K562 (cell line): ENCODE measurements around the gene GIPR. TPM values are rescaled to one million over a fixed set of nuclear protein-coding genes. Genes with fewer than 3 reads are reported as not detected.

Experiments used
- BCOR ChIP-seq: fragments of 450-650 bp; IDR thresholded peaks from 2 replicates; pipeline ENCODE4 v1.6.1; 2016
- BRF1 ChIP-seq: IDR thresholded peaks from 3 replicates; pipeline ENCODE4 v1.6.1; 2011; ENCODE audit warnings: borderline replicate concordance, mild to moderate bottlenecking; ENCODE audit not compliant: insufficient read length; ENCODE audit errors: extremely low read depth
- E4F1 ChIP-seq: fragments of 250-450 bp; sonication (Bioruptor Pico); IDR thresholded peaks from 2 replicates; pipeline ENCODE4 v1.5.0; 2021; ENCODE audit warnings: mild to moderate bottlenecking, borderline replicate concordance
- KDM1A ChIP-seq, 2 experiments: fragments of 450-650 bp; IDR thresholded peaks; 2 replicates each; pipeline ENCODE4 v1.6.1; 2016; ENCODE audit warnings: mild to moderate bottlenecking in 2 of 2
- KDM4B ChIP-seq, 2 experiments: fragments of 450-650 bp in 1 of 2; sonication (generic) in 1 of 2; IDR thresholded peaks; 2 replicates each; pipeline ENCODE4 v1.6.1; 2016 to 2017; ENCODE audit warnings: borderline replicate concordance in 2 of 2, antibody characterized with exemption in 1 of 2, low read depth in 1 of 2, mild to moderate bottlenecking in 1 of 2
- MAFK ChIP-seq: IDR thresholded peaks from 2 replicates; pipeline ENCODE4 v1.6.1; 2011; ENCODE audit warnings: low read length, improper control_type of control experiment
- PBX2 ChIP-seq, 2 experiments: IDR thresholded peaks in 1 of 2; conservative IDR thresholded peaks in 1 of 2; 2 replicates each; pipeline ENCODE4 v1.6.1; 2016; ENCODE audit warnings: low read depth in 2 of 2, mild to moderate bottlenecking in 1 of 2, missing compliant biosample characterization in 1 of 2, missing genetic modification characterization in 1 of 2, moderate library complexity in 1 of 2
- POLR2A ChIP-seq: fragments of 450-650 bp; conservative IDR thresholded peaks from 2 replicates; pipeline ENCODE4 v1.6.1; 2016
- POLR2G ChIP-seq: fragments of 200-400 bp; formaldehyde crosslinking; IDR thresholded peaks from 2 replicates; pipeline ENCODE4 v1.6.1; 2017; ENCODE audit warnings: low read depth, mild to moderate bottlenecking, antibody characterized with exemption, low read length, moderate library complexity
- PPARD ChIP-seq: fragments of 250-450 bp; sonication (Bioruptor Pico); IDR thresholded peaks from 2 replicates; pipeline ENCODE4 v1.8.0; 2022; ENCODE audit warnings: inconsistent platforms, mild to moderate bottlenecking, moderate library complexity
- PYGO2 ChIP-seq: fragments of 450-650 bp; IDR thresholded peaks from 2 replicates; pipeline ENCODE4 v1.6.1; 2016; ENCODE audit warnings: mild to moderate bottlenecking, missing genetic modification characterization, moderate library complexity, missing compliant biosample characterization
- RBM25 ChIP-seq: fragments of 200-400 bp; formaldehyde crosslinking; IDR thresholded peaks from 2 replicates; pipeline ENCODE4 v1.6.1; 2018; ENCODE audit warnings: low read length, low read depth, moderate library complexity; ENCODE audit not compliant: severe bottlenecking
- SIN3B ChIP-seq: fragments of 450-650 bp; IDR thresholded peaks from 2 replicates; pipeline ENCODE4 v1.6.1; 2017; ENCODE audit warnings: low read depth, mild to moderate bottlenecking, moderate library complexity
- TBL1XR1 ChIP-seq, 2 experiments: IDR thresholded peaks; 2 replicates each; pipeline ENCODE4 v1.6.1; 2012; ENCODE audit warnings: improper control_type of control experiment in 2 of 2, low read length in 2 of 2, mild to moderate bottlenecking in 1 of 2
- TCF15 ChIP-seq: fragments of 250-450 bp; sonication (Bioruptor Pico); IDR thresholded peaks from 2 replicates; pipeline ENCODE4 v1.8.0; 2022; ENCODE audit warnings: moderate library complexity, mild to moderate bottlenecking, inconsistent platforms
- TEAD1 ChIP-seq, 2 experiments: fragments of 450-650 bp in 1 of 2; sonication (generic) in 1 of 2; formaldehyde crosslinking; IDR thresholded peaks; 2 replicates each; pipeline versions ENCODE4 v1.4.0 to v1.8.0; 2020 to 2022; ENCODE audit warnings: mild to moderate bottlenecking in 2 of 2, missing genetic modification reagents in 1 of 2
- XRCC5 ChIP-seq: fragments of 200-400 bp; formaldehyde crosslinking; IDR thresholded peaks from 2 replicates; pipeline ENCODE4 v1.6.1; 2017; ENCODE audit warnings: low read depth, mild to moderate bottlenecking, low read length
- ZFP36 ChIP-seq: fragments of 150-350 bp; IDR thresholded peaks from 2 replicates; pipeline ENCODE4 v1.6.1; 2018; ENCODE audit warnings: low read length, low read depth; ENCODE audit not compliant: partially characterized antibody
- ZNF436 ChIP-seq: fragments of 250-450, 450-650 bp; sonication (Bioruptor Pico); formaldehyde crosslinking; IDR thresholded peaks from 2 replicates; pipeline ENCODE4 v1.7.0; 2020; ENCODE audit warnings: mild to moderate bottlenecking
- ZNF764 ChIP-seq: fragments of 250-450 bp; sonication (Bioruptor Pico); IDR thresholded peaks from 2 replicates; pipeline ENCODE4 v1.4.0; 2020; ENCODE audit warnings: low read depth, mild to moderate bottlenecking, moderate library complexity
- polyA plus RNA-seq, 8 experiments: library from polyadenylated mRNA; depleted of rRNA in 4 of 8; stranded (reverse) in 5 of 8; unstranded in 3 of 8; fragments of >200 nt; fragmentation: Nextera tagmentation in 2 of 8; fragmentation: Illumina TruSeq in 1 of 8; extraction: Ambion mirVana in 2 of 8; extraction: Trizol in 1 of 8; gene quantifications; 2 replicates each; pipeline versions ENCODE4 v1.2.1 to v1.2.3, GENCODE V29; 2011 to 2014; ENCODE audit warnings: inconsistent platforms in 1 of 8, missing spikeins in 1 of 8
- total RNA-seq, 7 experiments: library from RNA; depleted of rRNA in 6 of 7; stranded (reverse); fragments of >200 nt in 6 of 7; fragmentation: Illumina TruSeq in 2 of 7; extraction: Trizol in 2 of 7; gene quantifications; 2 replicates each; pipeline versions ENCODE4 v1.2.1 to v1.2.3, GENCODE V29; 2011 to 2021; ENCODE audit warnings: low replicate concordance in 1 of 7

Gene GIPR
- total and polyA plus RNA-seq, 9 of the 15 experiments (the other 6 are each of a cell fraction or from before 2014, with no cell fraction given) = 2.2 to 26.8 (median 12.7) TPM

GRCh38 chr19:45636275-45636674 is 31.7 kb upstream of the GIPR start (continued):
- no peak for TF ChIP-seq ZNF764 (CRISPR knock-in tag)
- TF ChIP-seq PBX2 (CRISPR knock-in tag; IDR thresholded peaks at IDR 0.05; ENCODE audit: low read depth) = no peak
- no peak for TF ChIP-seq PBX2 (tag; conservative IDR thresholded peaks at IDR 0.05; ENCODE audit: low read depth)
- TF ChIP-seq SIN3B = no peak
- no peak for TF ChIP-seq TEAD1 (CRISPR knock-in tag; IDR thresholded peaks at IDR 0.05)
- TF ChIP-seq TBL1XR1 (IDR thresholded peaks at IDR 0.05; ENCODE audit: low read length in 2 of 2) = no peak
- TF ChIP-seq RBM25 = peak; percentile 83
- TF ChIP-seq ZNF436 (CRISPR knock-in tag) = peak; percentile 68
- TF ChIP-seq POLR2G = no peak
- TF ChIP-seq KDM1A (IDR thresholded peaks at IDR 0.05) = peak in 1 of 2 experiments; percentile 30; a peak in 1 of 4 replicates
- no peak for TF ChIP-seq XRCC5
- TF ChIP-seq E4F1 (CRISPR knock-in tag) = no peak
- TF ChIP-seq ZFP36 = peak; percentile 98
- TF ChIP-seq PYGO2 (tag) = no peak
- no peak for TF ChIP-seq MAFK
- no peak for TF ChIP-seq PPARD (CRISPR knock-in tag)
- no peak for TF ChIP-seq KDM4B (IDR thresholded peaks at IDR 0.05; ENCODE audit: borderline replicate concordance in 2 of 2, low read depth in 1 of 2)
- peak; percentile 29; the same call in 1 of the 2 replicates for TF ChIP-seq POLR2A
- no peak for TF ChIP-seq TCF15 (CRISPR knock-in tag)
- no peak for TF ChIP-seq BRF1
- peak; percentile 88 for TF ChIP-seq BCOR
